ENCODE results near the gene ACTN4. TPM values are rescaled to one million over a fixed set of nuclear protein-coding genes. Genes with fewer than 3 reads are reported as not detected.

Gene ACTN4
- total and polyA plus RNA-seq, 10 of the 15 experiments (the other 5 are each of a cell fraction or from before 2014, with no cell fraction given): 2.4 to 293 (median 72.5) TPM

DNA sequence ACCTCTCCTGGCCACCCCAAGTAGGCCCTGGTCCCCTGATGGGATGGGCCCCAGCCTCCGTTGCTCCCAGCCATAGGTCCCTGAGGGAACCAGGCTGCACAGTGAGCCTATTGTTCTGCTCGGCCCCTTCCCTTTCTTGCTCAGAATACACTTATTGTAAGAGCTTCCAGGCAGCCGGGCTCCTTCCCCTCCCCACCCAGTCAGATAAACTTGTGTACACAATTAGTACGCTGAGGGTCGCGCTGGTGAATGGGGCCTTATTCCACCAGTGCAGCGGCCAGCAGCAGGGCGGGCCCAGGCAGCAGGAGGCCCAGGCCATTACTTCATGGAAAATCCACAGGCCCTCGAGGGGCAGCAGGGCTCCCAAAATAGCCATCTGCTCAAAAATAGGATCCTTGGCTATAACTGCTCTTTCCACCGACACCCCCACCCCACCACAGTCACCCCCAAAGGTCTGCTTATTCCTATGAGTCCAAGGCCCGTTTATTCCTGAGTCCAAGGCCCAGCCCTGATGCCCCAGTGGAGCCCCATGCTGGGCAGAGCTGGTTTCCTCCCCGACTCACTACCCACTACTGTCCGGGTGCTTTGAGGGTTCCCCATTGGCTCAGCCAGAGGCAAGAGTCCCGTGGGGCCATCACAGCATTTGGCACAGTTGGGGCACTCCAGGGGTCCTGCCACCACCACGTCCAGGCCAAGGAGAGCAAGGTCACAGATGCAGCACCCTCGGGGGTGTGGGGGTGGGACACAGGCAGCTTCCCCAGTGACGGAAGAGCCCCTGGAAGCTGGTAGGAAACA is 74.7 kb downstream of the ACTN4 start:
- Histone ChIP-seq H2AFZ (ENCODE audit: control insufficient read depth, low read depth, low read length) (no peak overlapping the region), H3K27ac (ENCODE audit: control insufficient read depth, insufficient read depth) (no peak overlapping the region), H3K9me3 (replicated peaks; ENCODE audit: control insufficient read depth, insufficient read depth, low read length) (no peaks in the 10 kb centered on the region), H3K4me1 (ENCODE audit: control insufficient read depth, insufficient read depth, low read length) (no peaks in the 10 kb centered on the region), H3K9ac (ENCODE audit: control insufficient read depth, insufficient read depth, low read length) (no peak overlapping the region), H3K4me3 (no peak overlapping the region), H3K36me3 (ENCODE audit: control insufficient read depth in 2 of 2, insufficient read depth in 2 of 2, low read length in 1 of 2) (peaks cover 25 to 44% of the 10 kb centered on the region in 2 experiments), H3K79me2 (ENCODE audit: control insufficient read depth, insufficient read depth, low read length) (no peaks in the 10 kb centered on the region), H4K20me1 (ENCODE audit: control insufficient read depth, insufficient read depth) (no peaks in the 10 kb centered on the region), H3K27me3 (replicated peaks in 1 of 2; ENCODE audit: control insufficient read depth in 2 of 2, insufficient read depth in 2 of 2, low read length in 1 of 2) (no peaks in the 10 kb centered on the region), H3K4me2 (ENCODE audit: control insufficient read depth, insufficient read depth) (no peak overlapping the region)
- intact Hi-C loops (cut with micrococcal nuclease; ENCODE audit: unreplicated experiment) (no loop called here), in situ Hi-C loops (cut with MboI) (no loop called here)
- POLR2A ChIA-PET: no interaction called here
- BruUV-seq (replicated peaks): no TSS peak
- DNase-seq (ENCODE audit: low read depth, low spot score): no peak
- CTCF ChIA-PET: interaction anchor here (1.1 kb wide), 1 partner anchor 178 kb away, joined by 3 read pairs; no protein-coding TSS in a partner anchor
- no peak for FAIRE-seq
- SMC1A ChIA-PET (ENCODE audit: uncharacterized antibody, unreplicated experiment): no interaction called here
- RAD21 ChIA-PET (ENCODE audit: unreplicated experiment): no interaction called here
- WGBS (ENCODE audit: insufficient coverage, insufficient replicate concordance, low lambda C conversion rate, missing lambda C conversion rate): 68% methylated on average over 17 of the region's 17 CpGs
- 0 out of 2 replicates have a peak, but pooled peaks have one; percentile 11 for TF ChIP-seq POLR2A (IDR thresholded peaks at IDR 0.05; ENCODE audit: low read depth, low read length)
- no peak for TF ChIP-seq SKIL (IDR thresholded peaks at IDR 0.05; ENCODE audit: low read depth, poor library complexity, severe bottlenecking)
- no peak for ATAC-seq

DNA sequence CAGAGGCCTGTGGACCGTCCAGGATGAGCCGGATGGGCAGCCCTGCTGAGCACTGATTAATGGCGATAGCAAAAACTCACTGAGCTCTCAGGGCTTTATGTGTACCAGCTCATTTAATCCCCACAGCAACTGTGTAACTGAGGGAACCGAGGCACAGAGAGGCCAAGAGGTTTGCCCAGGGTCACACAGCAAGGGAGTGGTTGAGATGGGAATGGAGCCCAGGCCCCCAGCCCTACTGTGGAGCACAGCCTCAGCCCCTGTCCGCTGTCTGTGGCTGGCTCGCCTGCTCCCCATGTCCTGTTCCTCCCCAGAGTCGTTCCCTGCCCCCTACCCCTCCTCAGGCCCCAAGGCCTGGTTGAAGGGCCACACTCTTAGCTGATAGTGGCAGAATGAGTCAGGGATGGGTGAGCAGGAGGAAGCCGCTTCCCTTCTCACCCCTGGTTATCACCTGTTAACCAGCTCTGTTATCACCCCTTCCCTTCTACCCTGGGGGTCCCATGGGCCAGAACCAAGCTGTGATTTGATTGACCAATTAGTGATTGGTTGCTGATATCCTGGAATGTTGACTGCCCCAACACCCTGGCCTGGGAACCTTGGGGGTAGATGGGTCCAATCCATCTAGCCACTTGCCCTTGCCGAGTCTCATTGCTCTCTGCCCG is 75.6 kb downstream of the ACTN4 start:
- no peak overlapping the region for H3K4me3 ChIP-seq
- CTCF ChIA-PET: interaction anchor here (1.1 to 1.8 kb wide), 2 partner anchors 179 to 207 kb away, joined by 3 to 7 read pairs; partner anchors contain the start of genes MRPS12 and SARS2
- H2AFZ ChIP-seq (ENCODE audit: control insufficient read depth, low read depth, low read length): no peak overlapping the region
- H3K4me2 ChIP-seq (ENCODE audit: control insufficient read depth, insufficient read depth): no peak overlapping the region
- no peaks in the 10 kb centered on the region for H3K4me1 ChIP-seq (ENCODE audit: control insufficient read depth, insufficient read depth, low read length)
- no peak overlapping the region for H3K9ac ChIP-seq (ENCODE audit: control insufficient read depth, insufficient read depth, low read length)
- peaks cover 21 to 47% of the 10 kb centered on the region in 2 experiments for H3K36me3 ChIP-seq (ENCODE audit: control insufficient read depth in 2 of 2, insufficient read depth in 2 of 2, low read length in 1 of 2)
- H3K27ac ChIP-seq (ENCODE audit: control insufficient read depth, insufficient read depth): no peak overlapping the region
- BruUV-seq (replicated peaks): no TSS peak
- in situ Hi-C loops (cut with MboI): no loop called here
- intact Hi-C loops (cut with micrococcal nuclease; ENCODE audit: unreplicated experiment): no loop called here
- H3K9me3 ChIP-seq (replicated peaks; ENCODE audit: control insufficient read depth, insufficient read depth, low read length): no peaks in the 10 kb centered on the region
- WGBS (ENCODE audit: insufficient coverage, insufficient replicate concordance, low lambda C conversion rate, missing lambda C conversion rate): 89% methylated on average over 10 of the region's 10 CpGs
- H3K79me2 ChIP-seq (ENCODE audit: control insufficient read depth, insufficient read depth, low read length): no peaks in the 10 kb centered on the region
- TF ChIP-seq NRF1 (conservative IDR thresholded peaks at IDR 0.05; ENCODE audit: low read depth, low read length) (no peak), CHD1 (IDR thresholded peaks at IDR 0.05; ENCODE audit: low read depth, low read length) (no peak), HCFC1 (IDR thresholded peaks at IDR 0.05; ENCODE audit: low read length) (no peak), TCF12 (IDR thresholded peaks at IDR 0.05; ENCODE audit: low read depth, low read length) (no peak)
- SMC1A ChIA-PET (ENCODE audit: uncharacterized antibody, unreplicated experiment): interaction anchor here (0.6 kb wide), 1 partner anchor 207 kb away, joined by 3 read pairs; the partner anchor contains the start of genes MRPS12 and SARS2
- POLR2A ChIA-PET: no interaction called here
- no peaks in the 10 kb centered on the region for H3K27me3 ChIP-seq (replicated peaks in 1 of 2; ENCODE audit: control insufficient read depth in 2 of 2, insufficient read depth in 2 of 2, low read length in 1 of 2)
- ATAC-seq (no peak), DNase-seq (ENCODE audit: low read depth, low spot score) (no peak), FAIRE-seq (no peak)
- no peaks in the 10 kb centered on the region for H4K20me1 ChIP-seq (ENCODE audit: control insufficient read depth, insufficient read depth)
- RAD21 ChIA-PET (ENCODE audit: unreplicated experiment): no interaction called here

All from GM12878 (cell line).